H9 (cell line): ENCODE data around the gene HEMGN. TPM values are rescaled to one million over a fixed set of nuclear protein-coding genes. Genes with fewer than 3 reads are reported as not detected.

Experiments
- DNase-seq: peaks from one replicate; pipeline ENCODE4 v3.0.0-alpha.2; 2017
- H2AFZ ChIP-seq: one replicate; pipeline ENCODE4 v1.6.1; 2013; ENCODE audit warnings: mild to moderate bottlenecking, low read length, control low read depth, moderate library complexity
- H2AK5ac ChIP-seq: 2 replicates; pipeline ENCODE4 v1.6.1; 2013; ENCODE audit warnings: low read length, control low read depth, mixed read lengths; ENCODE audit not compliant: insufficient read length
- H2BK120ac ChIP-seq: one replicate; pipeline ENCODE4 v1.6.1; 2013; ENCODE audit warnings: low read depth, mild to moderate bottlenecking, low read length, control low read depth, inconsistent platforms; ENCODE audit not compliant: poor library complexity, severe bottlenecking
- H2BK12ac ChIP-seq: 2 replicates; pipeline ENCODE4 v1.6.1; 2013; ENCODE audit warnings: low read length, control low read depth, mixed read lengths, low read depth; ENCODE audit not compliant: insufficient read length
- H2BK15ac ChIP-seq: 2 replicates; pipeline ENCODE4 v1.6.1; 2013; ENCODE audit warnings: low read depth, low read length, control low read depth
- H2BK20ac ChIP-seq: one replicate; pipeline ENCODE4 v1.6.1; 2013; ENCODE audit warnings: low read depth, mild to moderate bottlenecking, low read length, control low read depth, inconsistent platforms; ENCODE audit not compliant: poor library complexity, severe bottlenecking
- H2BK5ac ChIP-seq: 2 replicates; pipeline ENCODE4 v1.6.1; 2013; ENCODE audit warnings: low read length, control low read depth, mixed read lengths; ENCODE audit not compliant: insufficient read length
- H3K14ac ChIP-seq: 2 replicates; pipeline ENCODE4 v1.6.1; 2013; ENCODE audit warnings: low read length, control low read depth; ENCODE audit not compliant: insufficient read depth
- H3K18ac ChIP-seq: 2 replicates; pipeline ENCODE4 v1.6.1; 2013; ENCODE audit warnings: low read depth, mild to moderate bottlenecking, mixed read lengths, low read length, control low read depth; ENCODE audit not compliant: insufficient read length
- H3K23ac ChIP-seq: 2 replicates; pipeline ENCODE4 v1.6.1; 2013; ENCODE audit warnings: low read length, control low read depth, mixed read lengths, low read depth; ENCODE audit not compliant: insufficient read length
- H3K23me2 ChIP-seq: 2 replicates; pipeline ENCODE4 v1.6.1; 2013; ENCODE audit warnings: low read depth, mild to moderate bottlenecking, mixed read lengths, low read length, control low read depth; ENCODE audit not compliant: insufficient read length, poor library complexity, severe bottlenecking
- H3K27ac ChIP-seq: 2 replicates; pipeline ENCODE4 v1.5.1; 2013; ENCODE audit warnings: low read length, control low read depth, mixed read lengths, low read depth; ENCODE audit not compliant: insufficient read length
- H3K27me3 ChIP-seq: 2 replicates; pipeline ENCODE4 v1.6.1; 2013; ENCODE audit warnings: low read length, control low read depth, inconsistent platforms; ENCODE audit not compliant: insufficient read depth
- H3K4ac ChIP-seq: 2 replicates; pipeline ENCODE4 v1.6.1; 2013; ENCODE audit warnings: low read depth, mild to moderate bottlenecking, control low read depth, inconsistent platforms, low read length, moderate library complexity
- H3K4me1 ChIP-seq: 2 replicates; pipeline ENCODE4 v1.6.1; 2013; ENCODE audit warnings: low read length, control low read depth, inconsistent platforms; ENCODE audit not compliant: insufficient read depth
- H3K4me2 ChIP-seq: 2 replicates; pipeline ENCODE4 v1.6.1; 2013; ENCODE audit warnings: low read length, control low read depth, mixed read lengths; ENCODE audit not compliant: insufficient read length, insufficient read depth
- H3K56ac ChIP-seq: 2 replicates; pipeline ENCODE4 v1.6.1; 2013; ENCODE audit warnings: low read depth, mild to moderate bottlenecking, mixed read lengths, low read length, control low read depth; ENCODE audit not compliant: insufficient read length
- H3K79me1 ChIP-seq: 2 replicates; pipeline ENCODE4 v1.6.1; 2013; ENCODE audit warnings: low read depth, mild to moderate bottlenecking, moderate library complexity, low read length, control low read depth, inconsistent platforms; ENCODE audit not compliant: insufficient read depth, poor library complexity, severe bottlenecking
- H3K79me2 ChIP-seq: 2 replicates; pipeline ENCODE4 v1.6.1; 2013; ENCODE audit warnings: low read length, control low read depth, inconsistent platforms; ENCODE audit not compliant: insufficient read depth
- H3K9ac ChIP-seq: 2 replicates; pipeline ENCODE4 v1.6.1; 2013; ENCODE audit warnings: low read length, control low read depth, mixed read lengths; ENCODE audit not compliant: insufficient read length; ENCODE audit errors: extremely low read depth
- H3K9me3 ChIP-seq: one replicate; pipeline ENCODE4 v1.6.1; 2013; ENCODE audit warnings: low read depth, low read length, inconsistent platforms; ENCODE audit not compliant: control insufficient read depth
- H3T11ph ChIP-seq: one replicate; pipeline ENCODE4 v1.6.1; 2013; ENCODE audit warnings: mild to moderate bottlenecking, low read length, control low read depth, inconsistent platforms
- H4K20me1 ChIP-seq: one replicate; pipeline ENCODE4 v1.6.1; 2013; ENCODE audit not compliant: control insufficient read depth, insufficient read length, insufficient read depth
- H4K5ac ChIP-seq: 2 replicates; pipeline ENCODE4 v1.6.1; 2013; ENCODE audit warnings: low read depth, mild to moderate bottlenecking, mixed read lengths, low read length, control low read depth; ENCODE audit not compliant: insufficient read length
- H4K8ac ChIP-seq: replicated peaks from 2 replicates; pipeline ENCODE4 v1.6.1; 2013; ENCODE audit warnings: low read length, control low read depth, mixed read lengths, low read depth; ENCODE audit not compliant: insufficient read length
- H4K91ac ChIP-seq: 2 replicates; pipeline ENCODE4 v1.6.1; 2013; ENCODE audit warnings: low read depth, mild to moderate bottlenecking, moderate library complexity, mixed read lengths, low read length, control low read depth; ENCODE audit not compliant: insufficient read length
- H3K27ac Mint-ChIP-seq, 3 experiments: 2 replicates in 2 of 3; 3 replicates in 1 of 3; pipeline ENCODE4 v1.8.0; 2020 to 2021; ENCODE audit warnings: mixed read lengths in 3 of 3, mild to moderate bottlenecking in 1 of 3, moderate library complexity in 1 of 3
- H3K27me3 Mint-ChIP-seq: 2 replicates; pipeline ENCODE4 v1.8.0; 2021; ENCODE audit warnings: low read depth, mild to moderate bottlenecking, moderate library complexity, mixed read lengths
- H3K36me3 Mint-ChIP-seq, 3 experiments: 2 replicates in 2 of 3; 3 replicates in 1 of 3; pipeline ENCODE4 v1.8.0; 2020 to 2021; ENCODE audit warnings: low read depth in 3 of 3, mixed read lengths in 3 of 3; ENCODE audit not compliant: insufficient read depth in 1 of 3
- H3K4me1 Mint-ChIP-seq, 2 experiments: 2 replicates each; pipeline ENCODE4 v1.8.0; 2020; ENCODE audit warnings: mixed read lengths in 2 of 2
- H3K4me3 Mint-ChIP-seq, 2 experiments: 2 replicates in 1 of 2; 3 replicates in 1 of 2; pipeline ENCODE4 v1.8.0; 2020 to 2021; ENCODE audit warnings: mild to moderate bottlenecking in 2 of 2, mixed read lengths in 2 of 2, moderate library complexity in 1 of 2
- H3K9me3 Mint-ChIP-seq, 2 experiments: 2 replicates in 1 of 2; 3 replicates in 1 of 2; pipeline ENCODE4 v1.8.0; 2020; ENCODE audit warnings: mild to moderate bottlenecking in 2 of 2, mixed read lengths in 2 of 2, moderate library complexity in 1 of 2
- CTCF ChIP-seq: fragments of 200-600 bp; sonication (generic); conservative IDR thresholded peaks from 3 replicates; pipeline ENCODE4 v1.8.0; 2021; ENCODE audit warnings: antibody characterized with exemption, mild to moderate bottlenecking
- total RNA-seq: library from RNA; stranded (reverse); gene quantifications from 2 replicates; pipeline ENCODE4 v1.2.1, GENCODE V29; 2021

Gene HEMGN
- total RNA-seq, 1 experiment from 2014 or later: not detected

GRCh38 chr9:97940233-97940632 lies 2.3 kb upstream of the HEMGN start:
- H3K4me2 ChIP-seq: no peak overlapping the region

More at GRCh38 chr9:97940233-97940632, 2.3 kb upstream of the HEMGN start:
- H3K79me2 ChIP-seq: no peaks in the 10 kb centered on the region
- no peak overlapping the region for H4K8ac ChIP-seq
- no peak overlapping the region for H3K4ac ChIP-seq
- H2BK120ac ChIP-seq: no peak overlapping the region
- H3K23ac ChIP-seq: no peak overlapping the region
- H3K36me3 Mint-ChIP-seq: no peaks in the 10 kb centered on the region
- H2BK15ac ChIP-seq: no peak overlapping the region
- peaks cover 18% of the 10 kb centered on the region for H3K27me3 Mint-ChIP-seq
- H3K4me3 Mint-ChIP-seq: no peak overlapping the region
- H3K9ac ChIP-seq: no peak overlapping the region
- no peak overlapping the region for H3K27ac Mint-ChIP-seq
- no peak overlapping the region for H2BK5ac ChIP-seq
- H2AK5ac ChIP-seq: no peak overlapping the region
- H3K9me3 Mint-ChIP-seq: no peaks in the 10 kb centered on the region
- no peak for TF ChIP-seq CTCF
- no peaks in the 10 kb centered on the region for H3K4me1 ChIP-seq
- no peak overlapping the region for H3T11ph ChIP-seq
- H4K5ac ChIP-seq: no peak overlapping the region
- H3K14ac ChIP-seq: no peak overlapping the region
- H3K23me2 ChIP-seq: no peaks in the 10 kb centered on the region
- H3K27me3 ChIP-seq: peaks cover 4% of the 10 kb centered on the region; the same call in 1 of the 2 replicates
- H2BK20ac ChIP-seq: no peak overlapping the region
- H3K4me1 Mint-ChIP-seq: no peaks in the 10 kb centered on the region
- H2AFZ ChIP-seq: no peak overlapping the region
- no peak overlapping the region for H3K27ac ChIP-seq
- H2BK12ac ChIP-seq: no peak overlapping the region
- H3K9me3 ChIP-seq: no peaks in the 10 kb centered on the region
- no peak overlapping the region for H3K56ac ChIP-seq
- H3K79me1 ChIP-seq: no peaks in the 10 kb centered on the region
- DNase-seq: no peak
- H3K18ac ChIP-seq: no peak overlapping the region
- no peak overlapping the region for H4K91ac ChIP-seq
- no peaks in the 10 kb centered on the region for H4K20me1 ChIP-seq
